Transverse colon (tissue), 4 donors: ENCODE data around the gene CREM.

Experiments
- EP300 ChIP-seq: sonication (generic); formaldehyde crosslinking; IDR thresholded peaks from one replicate; pipeline ENCODE4 v1.6.1; 2017; ENCODE audit warnings: antibody characterized with exemption, low read depth
- POLR2A ChIP-seq: fragments of 450-650 bp; IDR thresholded peaks from one replicate; pipeline ENCODE4 v1.6.1; 2016; ENCODE audit warnings: antibody characterized with exemption, mild to moderate bottlenecking, moderate library complexity
- POLR2AphosphoS5 ChIP-seq, 3 donors: sonication (generic); formaldehyde crosslinking; IDR thresholded peaks; one replicate each; pipeline ENCODE4 v1.6.1; 2016; ENCODE audit warnings: antibody characterized with exemption in 3 of 3
- TF ChIP-seq, protein P1 (sequence below), 5 experiments: fragments of 200-600 bp in 3 of 5; fragments of 450-650 bp in 2 of 5; sonication (generic) in 3 of 5; IDR thresholded peaks; 1 replicate in 2 of 5; 2 replicates in 3 of 5; pipeline ENCODE4 v1.5.1; 2016 to 2017; ENCODE audit warnings: antibody characterized with exemption in 5 of 5, inconsistent platforms in 3 of 5, mild to moderate bottlenecking in 2 of 5, moderate library complexity in 1 of 5

DNA sequence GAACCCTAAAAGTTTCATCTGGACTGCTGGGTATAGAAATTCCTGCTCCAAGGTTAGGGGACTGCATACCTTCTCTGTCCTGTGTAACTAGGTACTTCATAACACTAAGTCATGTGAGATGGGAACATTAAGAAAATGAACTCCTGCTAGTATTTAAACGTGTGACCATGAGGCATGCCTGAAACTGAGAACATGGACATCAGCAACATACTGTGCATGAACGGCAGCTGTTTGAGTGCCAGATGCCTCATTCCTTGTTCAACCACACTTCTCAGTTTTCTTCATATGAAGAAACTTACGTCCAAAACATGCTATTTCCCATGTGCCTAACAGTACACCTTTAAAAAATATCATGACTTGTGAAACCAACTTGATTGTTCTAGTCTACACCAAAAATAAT lies 88.5 kb downstream of the CREM start:
- TF ChIP-seq, protein P1, sequence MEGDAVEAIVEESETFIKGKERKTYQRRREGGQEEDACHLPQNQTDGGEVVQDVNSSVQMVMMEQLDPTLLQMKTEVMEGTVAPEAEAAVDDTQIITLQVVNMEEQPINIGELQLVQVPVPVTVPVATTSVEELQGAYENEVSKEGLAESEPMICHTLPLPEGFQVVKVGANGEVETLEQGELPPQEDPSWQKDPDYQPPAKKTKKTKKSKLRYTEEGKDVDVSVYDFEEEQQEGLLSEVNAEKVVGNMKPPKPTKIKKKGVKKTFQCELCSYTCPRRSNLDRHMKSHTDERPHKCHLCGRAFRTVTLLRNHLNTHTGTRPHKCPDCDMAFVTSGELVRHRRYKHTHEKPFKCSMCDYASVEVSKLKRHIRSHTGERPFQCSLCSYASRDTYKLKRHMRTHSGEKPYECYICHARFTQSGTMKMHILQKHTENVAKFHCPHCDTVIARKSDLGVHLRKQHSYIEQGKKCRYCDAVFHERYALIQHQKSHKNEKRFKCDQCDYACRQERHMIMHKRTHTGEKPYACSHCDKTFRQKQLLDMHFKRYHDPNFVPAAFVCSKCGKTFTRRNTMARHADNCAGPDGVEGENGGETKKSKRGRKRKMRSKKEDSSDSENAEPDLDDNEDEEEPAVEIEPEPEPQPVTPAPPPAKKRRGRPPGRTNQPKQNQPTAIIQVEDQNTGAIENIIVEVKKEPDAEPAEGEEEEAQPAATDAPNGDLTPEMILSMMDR (IDR thresholded peaks at IDR 0.05), result no peak
- TF ChIP-seq POLR2A (no peak), EP300 (no peak), POLR2AphosphoS5 (IDR thresholded peaks at IDR 0.05) (no peak)
